ENCODE data around the gene HAS3.

HAS3 gene

DNA sequence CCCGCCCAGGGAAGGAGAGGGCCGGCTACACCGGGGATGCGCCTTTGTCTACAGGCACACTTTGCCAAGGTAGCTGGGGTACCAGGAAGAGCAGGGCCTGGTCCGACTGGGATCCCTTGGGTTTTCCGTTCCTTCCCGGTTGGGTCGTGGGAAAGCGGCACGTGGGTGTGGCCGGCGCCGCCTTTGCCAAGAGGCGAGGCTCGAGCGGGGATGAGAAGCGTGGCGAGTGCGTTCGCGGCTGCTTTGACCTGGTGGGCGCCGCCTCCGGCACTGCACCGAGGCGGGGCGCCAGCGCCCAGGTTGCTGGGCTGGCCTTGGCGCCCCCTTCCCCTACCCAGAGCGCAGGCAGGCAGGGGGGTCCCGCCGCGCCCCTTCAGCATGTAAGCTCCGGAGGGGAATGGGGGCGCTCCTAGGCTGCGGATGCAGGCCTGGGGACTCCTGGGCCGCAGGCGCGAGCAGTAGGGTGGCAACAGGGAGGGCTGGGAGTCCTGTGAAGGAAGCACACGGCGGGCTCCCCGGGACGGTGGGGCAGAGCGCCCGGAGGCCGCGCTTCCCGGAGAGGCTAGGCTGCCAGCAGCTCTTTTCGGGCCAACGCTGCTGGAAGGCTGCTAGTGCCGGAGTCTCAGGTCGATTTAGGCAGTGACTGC lies 2.0 kb downstream of the HAS3 start:
- no peak for TF ChIP-seq CTCF (IDR thresholded peaks at IDR 0.05; ENCODE audit: insufficient read depth, low read depth, low read length, missing control alignments)
- no peak overlapping the region for H3K4me3 ChIP-seq (ENCODE audit: low read depth, low read length)
- no peak for DNase-seq (ENCODE audit: low read depth)

DNA sequence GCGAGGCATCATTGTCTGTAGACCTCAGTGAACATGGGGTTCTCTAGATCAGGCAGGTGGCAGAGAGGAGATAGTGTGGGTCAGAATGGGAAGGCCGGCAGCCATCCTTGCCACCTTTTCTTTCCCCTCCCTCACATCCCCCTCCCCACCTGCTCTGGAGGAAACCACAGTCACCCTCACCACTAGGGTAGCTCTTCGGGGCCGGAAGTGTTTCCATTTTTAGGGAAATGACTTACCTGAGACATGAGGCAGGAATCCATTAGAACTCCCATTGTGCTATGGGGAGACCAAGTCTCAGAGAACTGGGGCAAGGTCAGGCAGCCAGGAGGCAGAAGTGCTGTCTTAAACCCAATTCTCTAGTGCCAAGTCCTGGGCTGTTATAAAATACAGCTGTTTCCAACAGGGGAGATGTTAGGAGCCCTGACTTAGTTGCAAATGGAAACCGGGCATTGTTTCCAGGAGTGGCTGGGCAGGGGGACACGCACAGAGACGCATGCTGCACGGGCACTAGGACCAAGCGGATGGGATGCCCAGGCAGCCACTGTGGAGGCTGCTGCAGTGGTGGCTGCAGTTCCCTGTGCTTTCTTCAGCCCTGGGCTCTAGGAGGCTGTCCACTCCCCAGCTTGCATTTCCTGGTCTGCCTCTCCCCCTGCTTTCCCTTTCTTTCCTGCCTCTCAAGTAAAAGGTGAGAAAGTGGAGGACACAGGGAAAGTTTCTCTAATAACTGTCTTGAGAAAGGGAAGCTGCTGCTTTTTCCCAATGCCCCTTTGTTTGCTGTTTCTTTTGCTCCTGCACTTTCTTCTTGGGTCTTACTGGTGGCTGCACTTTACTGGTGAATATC lies 2.8 kb downstream of the HAS3 start:
- no peak overlapping the region for H3K4me3 ChIP-seq (ENCODE audit: low read depth, low read length)
- no peak for DNase-seq (ENCODE audit: low read depth)
- TF ChIP-seq CTCF (IDR thresholded peaks at IDR 0.05; ENCODE audit: insufficient read depth, low read depth, low read length, missing control alignments): no peak

- no peak overlapping the region for H3K4me3 ChIP-seq (ENCODE audit: low read depth, low read length)
- no peak for DNase-seq (ENCODE audit: low read depth)
- TF ChIP-seq CTCF (IDR thresholded peaks at IDR 0.05; ENCODE audit: insufficient read depth, low read depth, low read length, missing control alignments): no peak
Measured at GRCh38 chr16:69108905-69109252, 3.4 kb downstream of the HAS3 start.

DNA sequence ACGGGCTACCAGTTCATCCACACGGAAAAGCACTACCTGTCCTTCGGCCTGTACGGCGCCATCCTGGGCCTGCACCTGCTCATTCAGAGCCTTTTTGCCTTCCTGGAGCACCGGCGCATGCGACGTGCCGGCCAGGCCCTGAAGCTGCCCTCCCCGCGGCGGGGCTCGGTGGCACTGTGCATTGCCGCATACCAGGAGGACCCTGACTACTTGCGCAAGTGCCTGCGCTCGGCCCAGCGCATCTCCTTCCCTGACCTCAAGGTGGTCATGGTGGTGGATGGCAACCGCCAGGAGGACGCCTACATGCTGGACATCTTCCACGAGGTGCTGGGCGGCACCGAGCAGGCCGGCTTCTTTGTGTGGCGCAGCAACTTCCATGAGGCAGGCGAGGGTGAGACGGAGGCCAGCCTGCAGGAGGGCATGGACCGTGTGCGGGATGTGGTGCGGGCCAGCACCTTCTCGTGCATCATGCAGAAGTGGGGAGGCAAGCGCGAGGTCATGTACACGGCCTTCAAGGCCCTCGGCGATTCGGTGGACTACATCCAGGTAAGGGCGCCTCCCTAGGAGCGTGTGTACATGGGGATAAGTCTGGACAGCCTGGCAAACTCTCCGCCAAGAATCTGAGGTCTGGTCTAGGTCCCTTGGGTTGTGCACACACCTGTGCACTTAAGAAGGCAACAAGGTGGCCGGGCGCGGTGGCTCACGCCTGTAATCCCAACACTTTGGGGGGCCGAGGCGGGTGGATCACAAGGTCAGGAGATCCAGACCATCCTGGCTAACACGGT lies 4.2 kb downstream of the HAS3 start:
- no peak for DNase-seq (ENCODE audit: low read depth)
- TF ChIP-seq CTCF (IDR thresholded peaks at IDR 0.05; ENCODE audit: insufficient read depth, low read depth, low read length, missing control alignments): no peak
- no peak overlapping the region for H3K4me3 ChIP-seq (ENCODE audit: low read depth, low read length)

- H3K4me3 ChIP-seq (ENCODE audit: low read depth, low read length): no peak overlapping the region
- no peak for DNase-seq (ENCODE audit: low read depth)
- TF ChIP-seq CTCF (IDR thresholded peaks at IDR 0.05; ENCODE audit: insufficient read depth, low read depth, low read length, missing control alignments): no peak
Measured at GRCh38 chr16:69110406-69110805, 5.0 kb downstream of the HAS3 start.

- no peak for TF ChIP-seq CTCF (IDR thresholded peaks at IDR 0.05; ENCODE audit: insufficient read depth, low read depth, low read length, missing control alignments)
- H3K4me3 ChIP-seq (ENCODE audit: low read depth, low read length): no peak overlapping the region
- DNase-seq (ENCODE audit: low read depth): no peak
Measured at GRCh38 chr16:69111216-69111875, 5.9 kb downstream of the HAS3 start.

Data from GM12865 (cell line).